ENCODE results near the gene OR2V2. TPM values are rescaled to one million over a fixed set of nuclear protein-coding genes. Genes with fewer than 3 reads are reported as not detected.
"Not testable (repeated sequence)": the region's sequence is repeated elsewhere in the genome, so short reads cannot be mapped to it uniquely, and the experiment has no call there.

Gene OR2V2
- total and polyA plus RNA-seq, 12 donors = not detected

GRCh38 chr5:181111010-181111409, 36.4 kb upstream of the OR2V2 start:
- no peak for DNase-seq
- Histone ChIP-seq H3K9me3 (replicated peaks in 1 of 3) (no peaks in the 10 kb centered on the region), H3K27ac (no peak overlapping the region), H3K4me3 (no peak overlapping the region), H3K27me3 (peaks cover 56% of the 10 kb centered on the region), H3K36me3 (replicated peaks in 1 of 2) (no peaks in the 10 kb centered on the region), H3K4me1 (replicated peaks in 1 of 2) (no peaks in the 10 kb centered on the region)
- TF ChIP-seq CTCF (IDR thresholded peaks at IDR 0.05) (no peak), POLR2A (IDR thresholded peaks at IDR 0.05) (no peak)
- 65 to 85% (median 82%) methylated on average over 5 of the region's 5 CpGs for WGBS, 4 donors
- intact Hi-C loops (cut with DNase I) = no loop called here

GRCh38 chr5:181112476-181112875, 34.9 kb upstream of the OR2V2 start:
- 56 to 69% (median 61%) methylated on average over 4 to 5 of the region's 5 CpGs for WGBS, 4 donors
- Histone ChIP-seq H3K27me3 (peaks cover 68% of the 10 kb centered on the region), H3K9me3 (replicated peaks in 1 of 3) (no peaks in the 10 kb centered on the region), H3K36me3 (replicated peaks in 1 of 2) (no peaks in the 10 kb centered on the region), H3K4me1 (replicated peaks in 1 of 2) (no peaks in the 10 kb centered on the region), H3K27ac (no peak overlapping the region), H3K4me3 (no peak overlapping the region)
- no peak for TF ChIP-seq CTCF (IDR thresholded peaks at IDR 0.05)
- TF ChIP-seq POLR2A (IDR thresholded peaks at IDR 0.05) = no peak
- DNase-seq = no peak
- intact Hi-C loops (cut with DNase I) = no loop called here

GRCh38 chr5:181113572-181113971, 33.8 kb upstream of the OR2V2 start:
- H3K27ac ChIP-seq; H3K4me3 ChIP-seq; intact Hi-C loops (cut with DNase I); H3K9me3 ChIP-seq (replicated peaks in 1 of 3); H3K36me3 ChIP-seq (replicated peaks in 1 of 2); DNase-seq; H3K4me1 ChIP-seq (replicated peaks in 1 of 2): not testable (repeated sequence)
- 79 to 89% (median 87%) methylated on average over 6 to 8 of the region's 13 CpGs for WGBS, 4 donors
- peaks cover 60% of the 10 kb centered on the region for H3K27me3 ChIP-seq

GRCh38 chr5:181114284-181114843, 33.0 kb upstream of the OR2V2 start:
- Histone ChIP-seq H3K4me1 (replicated peaks in 1 of 2) (no peaks in the 10 kb centered on the region), H3K36me3 (replicated peaks in 1 of 2) (no peaks in the 10 kb centered on the region), H3K27ac (no peak overlapping the region), H3K4me3 (no peak overlapping the region), H3K9me3 (replicated peaks in 1 of 3) (no peaks in the 10 kb centered on the region), H3K27me3 (peaks cover 56% of the 10 kb centered on the region)
- DNase-seq = no peak
- 40 to 53% (median 45%) methylated on average over 17 to 33 of the region's 33 CpGs for WGBS, 4 donors
- intact Hi-C loops (cut with DNase I) = no loop called here
- TF ChIP-seq POLR2A (IDR thresholded peaks at IDR 0.05) = no peak
- no peak for TF ChIP-seq CTCF (IDR thresholded peaks at IDR 0.05)
